Brain pericyte (primary cell): ENCODE results near the gene PTPA.

Experiments
- DNase-seq: peaks from one replicate; pipeline ENCODE4 v3.0.0-alpha.2; 2012; ENCODE audit warnings: low read depth, low spot score

The PTPA gene

GRCh38 chr9:129137292-129138143 lies 26.3 kb downstream of the PTPA start:
- no peak for DNase-seq

- DNase-seq = no peak
Observed at GRCh38 chr9:129138144-129138462, 26.9 kb downstream of the PTPA start.

- no peak for DNase-seq
Observed at GRCh38 chr9:129138476-129139232, 27.4 kb downstream of the PTPA start.

GRCh38 chr9:129139233-129139992 lies 28.2 kb downstream of the PTPA start:
- no peak for DNase-seq

GRCh38 chr9:129139993-129140396 lies 28.8 kb downstream of the PTPA start:
- DNase-seq = peak; percentile 98

- DNase-seq = no peak
Observed at GRCh38 chr9:129140397-129141065, 29.3 kb downstream of the PTPA start.

- no peak for DNase-seq
Observed at GRCh38 chr9:129141066-129142041, 30.1 kb downstream of the PTPA start.

GRCh38 chr9:129142138-129142935 lies 31.1 kb downstream of the PTPA start:
- DNase-seq = no peak

GRCh38 chr9:129143031-129143927 lies 32.1 kb downstream of the PTPA start:
- DNase-seq = no peak

GRCh38 chr9:129145316-129145715 lies 34.1 kb downstream of the PTPA start:
- no peak for DNase-seq

GRCh38 chr9:129145841-129146292 lies 34.7 kb downstream of the PTPA start:
- peak; percentile 78 for DNase-seq

GRCh38 chr9:129146441-129146941 lies 35.3 kb downstream of the PTPA start:
- no peak for DNase-seq

GRCh38 chr9:129148463-129149204 lies 37.4 kb downstream of the PTPA start:
- no peak for DNase-seq

GRCh38 chr9:129149442-129149841 lies 38.2 kb downstream of the PTPA start:
- no peak for DNase-seq

- DNase-seq = no peak
Observed at GRCh38 chr9:129150122-129150521, 38.9 kb downstream of the PTPA start.

- DNase-seq = no peak
Observed at GRCh38 chr9:129150672-129151211, 39.5 kb downstream of the PTPA start.

- DNase-seq = no peak
Observed at GRCh38 chr9:129151469-129151868, 40.3 kb downstream of the PTPA start.
